Measurements from ENCODE around the gene DOCK10.

Gene DOCK10

GRCh38 chr2:224970311-224970710 is 72.0 kb downstream of the DOCK10 start:
- Mint-ChIP-seq H3K9me3 (no peaks in the 10 kb centered on the region), H3K27me3 (no peaks in the 10 kb centered on the region), H3K4me1 (peaks cover 40 to 68% of the 10 kb centered on the region in 2 donors), H3K4me3 (peak overlapping the region; percentile 33 to 70), H3K27ac (peak overlapping the region; percentile 90), H3K36me3 (peaks cover 24 to 50% of the 10 kb centered on the region in 2 donors)
- DNase-seq (no peak), ATAC-seq (replicated peaks) (peak; percentile 3 to 4)

GRCh38 chr2:224969633-224970260 is 72.5 kb downstream of the DOCK10 start:
- peaks cover 38 to 62% of the 10 kb centered on the region in 2 donors for H3K4me1 Mint-ChIP-seq
- DNase-seq = no peak

GRCh38 chr2:224969095-224969494 is 73.2 kb downstream of the DOCK10 start:
- DNase-seq = no peak
- H3K4me3 Mint-ChIP-seq = peak overlapping the region in 1 of 2 donors; percentile 30
- peaks cover 22 to 58% of the 10 kb centered on the region in 2 donors for H3K36me3 Mint-ChIP-seq
- peaks cover 37 to 63% of the 10 kb centered on the region in 2 donors for H3K4me1 Mint-ChIP-seq
- no peaks in the 10 kb centered on the region for H3K9me3 Mint-ChIP-seq
- peak overlapping the region; percentile 90 for H3K27ac Mint-ChIP-seq
- ATAC-seq (replicated peaks) = no peak
- H3K27me3 Mint-ChIP-seq = no peaks in the 10 kb centered on the region

More at GRCh38 chr2:224969633-224970260, 72.5 kb downstream of the DOCK10 start:
- Mint-ChIP-seq H3K27me3 (no peaks in the 10 kb centered on the region), H3K9me3 (no peaks in the 10 kb centered on the region), H3K4me3 (peak overlapping the region; percentile 33 to 70), H3K27ac (peak overlapping the region; percentile 90), H3K36me3 (peaks cover 22 to 53% of the 10 kb centered on the region in 2 donors)
- peak; percentile 76 for ATAC-seq (replicated peaks)

- peaks cover 28 to 57% of the 10 kb centered on the region in 2 donors for H3K4me1 Mint-ChIP-seq
- peak overlapping the region; percentile 79 for H3K27ac Mint-ChIP-seq
- peak overlapping the region in 1 of 2 donors; percentile 14 for H3K4me3 Mint-ChIP-seq
These were observed 74.2 kb downstream of the DOCK10 start for GRCh38 chr2:224968051-224968450.

GRCh38 chr2:224966613-224967012 is 75.7 kb downstream of the DOCK10 start:
- no peak overlapping the region for H3K4me3 Mint-ChIP-seq
- no peaks in the 10 kb centered on the region for H3K9me3 Mint-ChIP-seq
- ATAC-seq (replicated peaks) (no peak), DNase-seq (no peak)
- H3K36me3 Mint-ChIP-seq = peaks cover 27 to 59% of the 10 kb centered on the region in 2 donors
- no peaks in the 10 kb centered on the region for H3K27me3 Mint-ChIP-seq
- H3K27ac Mint-ChIP-seq = no peak overlapping the region
- peaks cover 35 to 65% of the 10 kb centered on the region in 2 donors for H3K4me1 Mint-ChIP-seq

More at GRCh38 chr2:224968051-224968450, 74.2 kb downstream of the DOCK10 start:
- Mint-ChIP-seq H3K27me3 (no peaks in the 10 kb centered on the region), H3K36me3 (peaks cover 17 to 50% of the 10 kb centered on the region in 2 donors), H3K9me3 (no peaks in the 10 kb centered on the region)
- ATAC-seq (replicated peaks) (no peak), DNase-seq (no peak)

- Mint-ChIP-seq H3K27ac (peak overlapping the region; percentile 6), H3K4me3 (peak overlapping the region in 1 of 2 donors; percentile 6), H3K27me3 (no peaks in the 10 kb centered on the region), H3K4me1 (peaks cover 53 to 94% of the 10 kb centered on the region in 2 donors), H3K9me3 (peaks cover 0 to 7% of the 10 kb centered on the region in 2 donors), H3K36me3 (peaks cover 50 to 68% of the 10 kb centered on the region in 2 donors)
- DNase-seq = no peak
- ATAC-seq (replicated peaks) = no peak
These were observed 82.7 kb downstream of the DOCK10 start for GRCh38 chr2:224959556-224959955.

GRCh38 chr2:224958873-224959272 is 83.4 kb downstream of the DOCK10 start:
- Mint-ChIP-seq H3K4me3 (peak overlapping the region; percentile 13 to 22), H3K27me3 (no peaks in the 10 kb centered on the region), H3K9me3 (peaks cover under 1 to 7% of the 10 kb centered on the region in 2 donors), H3K4me1 (peaks cover 55 to 94% of the 10 kb centered on the region in 2 donors), H3K36me3 (peaks cover 50 to 69% of the 10 kb centered on the region in 2 donors), H3K27ac (peak overlapping the region; percentile 93)
- ATAC-seq (replicated peaks) (no peak), DNase-seq (no peak)

- no peak for DNase-seq
- H3K27ac Mint-ChIP-seq = peak overlapping the region; percentile 93
These were observed 83.8 kb downstream of the DOCK10 start for GRCh38 chr2:224958462-224958857.

GRCh38 chr2:224957540-224958461 is 84.5 kb downstream of the DOCK10 start:
- peak overlapping the region; percentile 93 for H3K27ac Mint-ChIP-seq
- ATAC-seq (replicated peaks) (peak; percentile 82 to 86), DNase-seq (no peak)
- no peaks in the 10 kb centered on the region for H3K27me3 Mint-ChIP-seq
- H3K4me3 Mint-ChIP-seq = peak overlapping the region; percentile 57 to 67
- peaks cover 10 to 14% of the 10 kb centered on the region in 2 donors for H3K9me3 Mint-ChIP-seq
- H3K4me1 Mint-ChIP-seq = peaks cover 61 to 98% of the 10 kb centered on the region in 2 donors
- peaks cover 56 to 75% of the 10 kb centered on the region in 2 donors for H3K36me3 Mint-ChIP-seq

More at GRCh38 chr2:224958462-224958857, 83.8 kb downstream of the DOCK10 start:
- peaks cover 54 to 73% of the 10 kb centered on the region in 2 donors for H3K36me3 Mint-ChIP-seq
- ATAC-seq (replicated peaks) = peak in 1 of 2 donors; percentile 1
- H3K9me3 Mint-ChIP-seq = peaks cover 5 to 9% of the 10 kb centered on the region in 2 donors
- peak overlapping the region; percentile 57 to 67 for H3K4me3 Mint-ChIP-seq
- H3K4me1 Mint-ChIP-seq = peaks cover 59 to 98% of the 10 kb centered on the region in 2 donors
- no peaks in the 10 kb centered on the region for H3K27me3 Mint-ChIP-seq

GRCh38 chr2:224956706-224957105 is 85.6 kb downstream of the DOCK10 start:
- H3K9me3 Mint-ChIP-seq = peaks cover 16 to 17% of the 10 kb centered on the region in 2 donors
- H3K4me1 Mint-ChIP-seq = peaks cover 62 to 97% of the 10 kb centered on the region in 2 donors
- ATAC-seq (replicated peaks) (no peak), DNase-seq (no peak)
- peaks cover 54 to 74% of the 10 kb centered on the region in 2 donors for H3K36me3 Mint-ChIP-seq
- H3K27ac Mint-ChIP-seq = peak overlapping the region; percentile 93
- H3K4me3 Mint-ChIP-seq = peak overlapping the region in 1 of 2 donors; percentile 67
- H3K27me3 Mint-ChIP-seq = no peaks in the 10 kb centered on the region

- H3K9me3 Mint-ChIP-seq = peaks cover 17 to 23% of the 10 kb centered on the region in 2 donors
- H3K27ac Mint-ChIP-seq = peak overlapping the region; percentile 43
- peaks cover 58 to 93% of the 10 kb centered on the region in 2 donors for H3K4me1 Mint-ChIP-seq
- H3K36me3 Mint-ChIP-seq = peaks cover 50 to 71% of the 10 kb centered on the region in 2 donors
- no peak for ATAC-seq (replicated peaks)
- no peak for DNase-seq
- peak overlapping the region in 1 of 2 donors; percentile 7 for H3K4me3 Mint-ChIP-seq
- no peaks in the 10 kb centered on the region for H3K27me3 Mint-ChIP-seq
These were observed 87.3 kb downstream of the DOCK10 start for GRCh38 chr2:224954980-224955379.

- H3K27me3 Mint-ChIP-seq = no peaks in the 10 kb centered on the region
- H3K9me3 Mint-ChIP-seq = peaks cover 17 to 23% of the 10 kb centered on the region in 2 donors
- H3K4me3 Mint-ChIP-seq = peak overlapping the region; percentile 74 to 75
- peak; percentile 79 to 83 for ATAC-seq (replicated peaks)
- peaks cover 59 to 93% of the 10 kb centered on the region in 2 donors for H3K4me1 Mint-ChIP-seq
- peak; percentile 56 for DNase-seq
- peak overlapping the region; percentile 95 for H3K27ac Mint-ChIP-seq
- H3K36me3 Mint-ChIP-seq = peaks cover 58 to 76% of the 10 kb centered on the region in 2 donors
These were observed 89.2 kb downstream of the DOCK10 start for GRCh38 chr2:224952936-224953657.

- peak overlapping the region; percentile 47 to 61 for H3K4me3 Mint-ChIP-seq
- H3K9me3 Mint-ChIP-seq = peaks cover 17 to 23% of the 10 kb centered on the region in 2 donors
- H3K27me3 Mint-ChIP-seq = no peaks in the 10 kb centered on the region
- peaks cover 56 to 93% of the 10 kb centered on the region in 2 donors for H3K4me1 Mint-ChIP-seq
- peaks cover 54 to 74% of the 10 kb centered on the region in 2 donors for H3K36me3 Mint-ChIP-seq
- peak; percentile 58 to 63 for ATAC-seq (replicated peaks)
- DNase-seq = no peak
- H3K27ac Mint-ChIP-seq = peak overlapping the region; percentile 93
These were observed 90.4 kb downstream of the DOCK10 start for GRCh38 chr2:224951723-224952481.

All from stimulated activated naive B cell treated with anti-CD40 and anti-IgM and Interleukin-4, amounts not matched to agents 10 μg/mL and 1 μg/mL and 100 μg/mL, for 72 hours (primary cell).